ENCODE results near the gene RNF2. TPM values are rescaled to one million over a fixed set of nuclear protein-coding genes. Genes with fewer than 3 reads are reported as not detected.

The RNF2 gene
- total RNA-seq, 5 donors from 2014 or later (not counting 1 experiment from before 2014, with no cell fraction given), result 17.0 to 24.0 (median 21.0) TPM

DNA sequence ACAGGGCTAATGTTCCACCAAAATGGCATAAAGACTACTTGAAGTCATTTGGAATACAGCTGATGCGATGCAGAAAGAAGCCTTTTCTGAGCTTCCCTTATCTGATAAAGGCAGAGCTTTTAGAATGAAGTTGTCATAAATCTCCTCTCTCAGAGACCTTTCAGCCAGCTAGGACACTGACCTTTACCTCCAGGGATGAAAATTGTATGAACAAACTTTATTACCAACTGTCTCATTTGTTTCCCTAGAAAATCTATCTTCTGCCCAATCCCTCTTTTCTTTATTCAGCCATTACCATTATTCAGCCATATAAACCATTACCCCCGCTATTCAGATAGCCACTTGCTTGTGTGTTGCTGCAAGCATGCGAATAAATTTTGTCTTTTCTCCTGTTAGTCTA is 29.7 kb upstream of the RNF2 start:
- ATAC-seq (replicated peaks in 1 of 4), result no peak
- Mint-ChIP-seq H3K4me1 (no peaks in the 10 kb centered on the region), H3K27ac (no peak overlapping the region), H3K36me3 (no peaks in the 10 kb centered on the region), H3K4me3 (no peak overlapping the region), H3K9me3 (no peaks in the 10 kb centered on the region), H3K27me3 (peaks cover 9% of the 10 kb centered on the region in 2 donors)
- Histone ChIP-seq H3K36me3 (ENCODE audit: control insufficient read depth in 2 of 2, extremely low read depth in 1 of 2, insufficient read depth in 1 of 2, low read length in 1 of 2) (no peaks in the 10 kb centered on the region), H3K9me3 (no peaks in the 10 kb centered on the region), H3K27me3 (replicated peaks in 1 of 2; ENCODE audit: control insufficient read depth in 2 of 2, extremely low read depth in 1 of 2, insufficient read depth in 2 of 2, low read length in 1 of 2) (no peaks in the 10 kb centered on the region), H3K27ac (ENCODE audit: low read length) (no peak overlapping the region), H3K4me3 (ENCODE audit: control insufficient read depth in 1 of 2, extremely low read depth in 1 of 2, low read length in 1 of 2) (no peak overlapping the region), H3K4me1 (ENCODE audit: control insufficient read depth in 1 of 2, extremely low read depth in 1 of 2, insufficient read depth in 2 of 2, low read length in 2 of 2) (no peaks in the 10 kb centered on the region)
- CTCF ChIA-PET, result no interaction called here
- POLR2A ChIA-PET, result no interaction called here
- 100% methylated on average over 1 of the region's 3 CpGs for WGBS (ENCODE audit: insufficient coverage)
- DNase-seq, result no peak

DNA sequence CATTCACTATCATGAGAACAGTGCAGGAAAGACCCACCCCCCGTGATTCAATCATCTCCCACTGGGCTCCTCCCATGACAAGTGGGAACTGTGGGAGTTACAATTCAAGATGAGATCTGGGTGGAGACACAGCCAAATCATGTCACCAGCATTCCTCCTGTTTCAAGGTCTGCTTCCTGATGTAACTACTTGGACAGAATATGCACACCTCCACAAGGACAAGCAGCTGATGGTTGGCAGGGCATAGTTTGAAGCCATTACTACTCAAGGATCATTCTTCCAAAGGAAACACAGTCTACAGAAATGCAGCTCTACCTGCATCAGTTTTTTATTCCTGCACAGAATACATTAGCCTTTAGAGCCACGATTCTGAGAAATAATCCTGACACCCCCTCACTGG is 28.5 kb upstream of the RNF2 start:
- Histone ChIP-seq H3K4me1 (ENCODE audit: control insufficient read depth in 1 of 2, extremely low read depth in 1 of 2, insufficient read depth in 2 of 2, low read length in 2 of 2) (no peaks in the 10 kb centered on the region), H3K4me3 (ENCODE audit: control insufficient read depth in 1 of 2, extremely low read depth in 1 of 2, low read length in 1 of 2) (no peak overlapping the region), H3K27ac (ENCODE audit: low read length) (no peak overlapping the region), H3K36me3 (ENCODE audit: control insufficient read depth in 2 of 2, extremely low read depth in 1 of 2, insufficient read depth in 1 of 2, low read length in 1 of 2) (no peaks in the 10 kb centered on the region), H3K9me3 (no peaks in the 10 kb centered on the region), H3K27me3 (replicated peaks in 1 of 2; ENCODE audit: control insufficient read depth in 2 of 2, extremely low read depth in 1 of 2, insufficient read depth in 2 of 2, low read length in 1 of 2) (no peaks in the 10 kb centered on the region)
- H3K4me3 Mint-ChIP-seq, result no peak overlapping the region
- ChIA-PET POLR2A (no interaction called here), CTCF (no interaction called here)
- no peak overlapping the region for H3K27ac Mint-ChIP-seq
- WGBS (ENCODE audit: insufficient coverage), result no CpG with 5 or more reads among the region's 2 CpGs
- DNase-seq (no peak), ATAC-seq (replicated peaks in 1 of 4) (no peak)
- no peaks in the 10 kb centered on the region for H3K9me3 Mint-ChIP-seq
- H3K36me3 Mint-ChIP-seq, result no peaks in the 10 kb centered on the region
- H3K4me1 Mint-ChIP-seq, result no peaks in the 10 kb centered on the region
- H3K27me3 Mint-ChIP-seq, result peaks cover 9% of the 10 kb centered on the region in 2 donors

DNA sequence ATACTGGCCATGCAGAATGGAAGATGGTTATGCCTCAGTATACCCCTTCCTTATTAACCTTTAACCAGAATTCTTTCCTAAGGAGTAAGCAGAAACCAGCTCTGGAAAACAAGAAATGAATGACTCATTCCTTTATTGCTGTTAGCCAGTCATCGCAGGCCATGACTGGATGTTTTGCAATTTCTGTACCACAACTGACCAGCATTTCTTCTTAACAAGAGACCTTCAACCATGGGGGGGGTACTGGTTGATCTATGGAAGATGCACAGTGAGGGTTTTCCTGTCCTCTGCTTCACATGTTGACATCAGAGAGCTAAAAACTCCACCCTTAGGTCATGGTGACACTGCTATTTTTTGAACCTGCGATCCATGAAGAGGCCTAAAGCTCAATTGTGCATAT is 28.0 kb upstream of the RNF2 start:
- H3K36me3 ChIP-seq (ENCODE audit: control insufficient read depth in 2 of 2, extremely low read depth in 1 of 2, insufficient read depth in 1 of 2, low read length in 1 of 2), result no peaks in the 10 kb centered on the region
- no peak overlapping the region for H3K27ac ChIP-seq (ENCODE audit: low read length)
- no peak overlapping the region for H3K27ac Mint-ChIP-seq
- ATAC-seq (replicated peaks in 1 of 4) (no peak), DNase-seq (no peak)
- peaks cover 5 to 9% of the 10 kb centered on the region in 2 donors for H3K27me3 Mint-ChIP-seq
- H3K4me3 ChIP-seq (ENCODE audit: control insufficient read depth in 1 of 2, extremely low read depth in 1 of 2, low read length in 1 of 2), result no peak overlapping the region
- no peaks in the 10 kb centered on the region for H3K4me1 ChIP-seq (ENCODE audit: control insufficient read depth in 1 of 2, extremely low read depth in 1 of 2, insufficient read depth in 2 of 2, low read length in 2 of 2)
- H3K27me3 ChIP-seq (replicated peaks in 1 of 2; ENCODE audit: control insufficient read depth in 2 of 2, extremely low read depth in 1 of 2, insufficient read depth in 2 of 2, low read length in 1 of 2), result no peaks in the 10 kb centered on the region
- H3K36me3 Mint-ChIP-seq, result no peaks in the 10 kb centered on the region
- H3K9me3 ChIP-seq, result no peaks in the 10 kb centered on the region
- ChIA-PET CTCF (no interaction called here), POLR2A (no interaction called here)
- no peaks in the 10 kb centered on the region for H3K9me3 Mint-ChIP-seq
- H3K4me3 Mint-ChIP-seq, result no peak overlapping the region
- WGBS (ENCODE audit: insufficient coverage), result no CpG with 5 or more reads among the region's 2 CpGs
- no peaks in the 10 kb centered on the region for H3K4me1 Mint-ChIP-seq

DNA sequence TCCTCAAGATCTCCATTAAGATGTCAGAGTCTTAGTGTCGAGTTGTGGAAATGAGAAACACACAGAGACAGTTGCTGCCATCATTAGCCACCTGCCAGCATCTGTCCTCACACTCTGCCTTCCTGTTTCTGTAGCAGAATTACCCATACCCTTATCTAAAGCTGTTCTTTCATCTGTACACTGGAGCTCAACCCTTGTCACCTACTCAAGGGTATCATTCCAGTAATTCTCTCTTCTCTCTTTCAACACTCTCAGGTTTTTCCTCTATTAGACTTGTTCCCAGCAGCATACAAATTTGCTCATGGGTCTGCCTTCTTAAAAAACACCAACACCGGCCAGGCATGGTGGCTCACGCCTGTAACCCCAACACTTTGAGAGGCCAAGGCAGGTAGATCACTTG is 27.4 kb upstream of the RNF2 start:
- Histone ChIP-seq H3K36me3 (ENCODE audit: control insufficient read depth in 2 of 2, extremely low read depth in 1 of 2, insufficient read depth in 1 of 2, low read length in 1 of 2) (no peaks in the 10 kb centered on the region), H3K4me1 (ENCODE audit: control insufficient read depth in 1 of 2, extremely low read depth in 1 of 2, insufficient read depth in 2 of 2, low read length in 2 of 2) (no peaks in the 10 kb centered on the region), H3K27ac (ENCODE audit: low read length) (no peak overlapping the region), H3K27me3 (replicated peaks in 1 of 2; ENCODE audit: control insufficient read depth in 2 of 2, extremely low read depth in 1 of 2, insufficient read depth in 2 of 2, low read length in 1 of 2) (no peaks in the 10 kb centered on the region), H3K9me3 (no peaks in the 10 kb centered on the region), H3K4me3 (ENCODE audit: control insufficient read depth in 1 of 2, extremely low read depth in 1 of 2, low read length in 1 of 2) (no peak overlapping the region)
- Mint-ChIP-seq H3K4me3 (no peak overlapping the region), H3K4me1 (no peaks in the 10 kb centered on the region), H3K27me3 (peaks cover 4 to 9% of the 10 kb centered on the region in 2 donors), H3K27ac (no peak overlapping the region), H3K9me3 (no peaks in the 10 kb centered on the region), H3K36me3 (no peaks in the 10 kb centered on the region)
- no peak for DNase-seq
- 83% methylated on average over 3 of the region's 3 CpGs for WGBS (ENCODE audit: insufficient coverage)
- ChIA-PET POLR2A (interaction anchor here in 1 of 2 donors (0.7 kb wide), 1 partner anchor 18 kb away, joined by 3 read pairs; no protein-coding TSS in a partner anchor), CTCF (interaction anchor here in 1 of 2 donors (0.6 kb wide), 1 partner anchor 33 kb away, joined by 3 read pairs; no protein-coding TSS in a partner anchor)
- ATAC-seq (replicated peaks in 1 of 4), result no peak

DNA sequence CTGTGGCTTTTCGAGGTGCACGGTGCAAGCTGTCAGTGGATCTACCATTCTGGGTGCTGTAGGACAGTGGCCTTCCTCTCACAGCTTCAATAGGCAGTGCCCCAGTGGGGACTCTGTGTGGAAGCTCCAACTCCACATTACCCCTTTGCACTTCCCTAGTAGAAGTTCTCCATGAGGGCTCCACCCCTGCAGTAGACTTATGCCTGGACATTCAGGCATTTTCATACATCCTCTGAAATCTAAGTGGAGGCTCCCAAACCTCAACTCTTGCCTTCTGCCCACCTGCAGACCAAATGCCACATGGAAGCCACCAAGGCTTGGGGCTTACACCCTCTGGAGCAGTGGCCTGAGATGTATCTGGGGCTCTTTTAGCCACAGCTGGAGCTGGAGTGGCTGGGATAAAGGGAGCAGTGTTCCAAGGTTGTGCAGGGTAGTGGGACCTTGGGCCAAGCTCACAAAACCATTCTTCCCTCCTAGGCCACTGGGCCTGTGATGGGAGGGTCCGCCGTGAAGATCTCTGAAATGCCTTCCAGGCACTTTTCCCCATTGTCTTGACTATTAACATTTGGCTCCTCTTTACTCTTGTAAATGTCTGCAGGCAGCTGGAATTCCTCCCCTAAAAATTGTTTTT is 18.0 kb upstream of the RNF2 start:
- ChIA-PET CTCF (interaction anchor here in 1 of 2 donors (0.6 kb wide), 1 partner anchor 165 kb away, joined by 4 read pairs; no protein-coding TSS in a partner anchor), POLR2A (no interaction called here)
- H3K4me1 ChIP-seq (ENCODE audit: control insufficient read depth in 1 of 2, extremely low read depth in 1 of 2, insufficient read depth in 2 of 2, low read length in 2 of 2), result no peaks in the 10 kb centered on the region
- no peak overlapping the region for H3K27ac ChIP-seq (ENCODE audit: low read length)
- Mint-ChIP-seq H3K36me3 (peaks cover 9% of the 10 kb centered on the region), H3K27ac (no peak overlapping the region), H3K4me1 (no peaks in the 10 kb centered on the region), H3K27me3 (peaks cover 5 to 18% of the 10 kb centered on the region in 2 donors), H3K4me3 (no peak overlapping the region), H3K9me3 (peaks cover 7 to 15% (median 15%) of the 10 kb centered on the region in 3 donors)
- H3K36me3 ChIP-seq (ENCODE audit: control insufficient read depth in 2 of 2, extremely low read depth in 1 of 2, insufficient read depth in 1 of 2, low read length in 1 of 2), result no peaks in the 10 kb centered on the region
- DNase-seq (no peak), ATAC-seq (replicated peaks in 1 of 4) (no peak)
- WGBS (ENCODE audit: insufficient coverage), result 100% methylated on average over 4 of the region's 4 CpGs
- H3K4me3 ChIP-seq (ENCODE audit: control insufficient read depth in 1 of 2, extremely low read depth in 1 of 2, low read length in 1 of 2), result no peak overlapping the region
- no peaks in the 10 kb centered on the region for H3K9me3 ChIP-seq
- peaks cover 0 to 14% of the 10 kb centered on the region in 2 experiments for H3K27me3 ChIP-seq (replicated peaks in 1 of 2; ENCODE audit: control insufficient read depth in 2 of 2, extremely low read depth in 1 of 2, insufficient read depth in 2 of 2, low read length in 1 of 2)

DNA sequence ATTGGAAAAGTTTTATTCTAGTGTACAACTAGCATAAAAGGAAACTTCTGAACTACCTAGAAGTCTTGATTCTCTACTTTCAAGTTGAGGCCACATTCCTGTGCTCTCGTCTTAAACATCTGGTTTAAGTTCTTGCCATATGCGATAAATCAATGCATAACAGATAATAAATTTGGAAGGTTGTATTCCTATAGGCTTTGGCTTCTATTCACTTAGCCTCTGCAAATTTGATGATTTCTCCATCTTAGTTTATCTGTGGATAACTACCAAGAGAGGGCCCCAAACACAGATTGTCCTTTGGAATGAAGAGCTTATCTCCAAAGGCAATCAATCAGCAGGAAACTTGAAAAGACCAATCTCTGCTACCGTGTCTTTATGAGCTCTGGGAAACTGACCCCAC is 11.7 kb upstream of the RNF2 start:
- no peaks in the 10 kb centered on the region for H3K4me1 ChIP-seq (ENCODE audit: control insufficient read depth in 1 of 2, extremely low read depth in 1 of 2, insufficient read depth in 2 of 2, low read length in 2 of 2)
- ChIA-PET CTCF (no interaction called here), POLR2A (interaction anchor here in 1 of 2 donors (0.7 kb wide), 1 partner anchor 1309 kb away, joined by 7 read pairs; no protein-coding TSS in a partner anchor)
- H3K4me3 ChIP-seq (ENCODE audit: control insufficient read depth in 1 of 2, extremely low read depth in 1 of 2, low read length in 1 of 2), result no peak overlapping the region
- Mint-ChIP-seq H3K27me3 (peaks cover 5 to 6% of the 10 kb centered on the region in 2 donors), H3K27ac (no peak overlapping the region), H3K4me3 (no peak overlapping the region), H3K4me1 (no peaks in the 10 kb centered on the region), H3K9me3 (peaks cover 0 to 3% (median 0%) of the 10 kb centered on the region in 3 donors), H3K36me3 (no peaks in the 10 kb centered on the region)
- no peak for ATAC-seq (replicated peaks in 1 of 4)
- H3K9me3 ChIP-seq, result no peaks in the 10 kb centered on the region
- no peak for DNase-seq
- H3K27ac ChIP-seq (ENCODE audit: low read length), result no peak overlapping the region
- no peaks in the 10 kb centered on the region for H3K36me3 ChIP-seq (ENCODE audit: control insufficient read depth in 2 of 2, extremely low read depth in 1 of 2, insufficient read depth in 1 of 2, low read length in 1 of 2)
- H3K27me3 ChIP-seq (replicated peaks in 1 of 2; ENCODE audit: control insufficient read depth in 2 of 2, extremely low read depth in 1 of 2, insufficient read depth in 2 of 2, low read length in 1 of 2), result peaks cover 0 to 4% of the 10 kb centered on the region in 2 experiments
- WGBS (ENCODE audit: insufficient coverage), result no CpG with 5 or more reads among the region's 3 CpGs
